HG03139 (cell line): ENCODE measurements around the gene ACTN4.

ENCODE experiments used
- ATAC-seq: cut with Tn5 transposase; IDR thresholded peaks from one replicate; pipeline ENCODE4 v1.9.1; 2021; ENCODE audit not compliant: unreplicated experiment

Gene ACTN4

DNA sequence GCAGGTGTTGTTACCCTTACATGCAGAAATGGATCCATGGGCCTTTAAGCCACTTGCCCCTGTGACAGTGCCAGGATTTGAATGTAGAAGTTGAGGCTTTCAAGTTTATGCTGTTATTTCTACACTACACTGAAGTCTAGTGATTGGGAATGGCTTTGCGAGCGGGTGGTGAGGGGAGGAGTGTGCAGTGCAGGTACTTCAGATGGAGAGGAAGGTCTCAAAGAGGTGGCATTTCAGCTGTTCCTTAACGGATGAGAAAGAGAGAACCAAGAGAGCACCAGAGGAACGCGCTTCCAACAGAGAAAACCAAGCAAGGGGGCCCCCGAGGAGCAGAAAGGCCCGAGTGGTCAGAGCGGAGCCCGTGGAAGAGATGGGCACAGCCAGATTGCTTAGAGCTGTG lies 13.3 kb downstream of the ACTN4 start:
- ATAC-seq, result no peak

- no peak for ATAC-seq
Observed at GRCh38 chr19:38661136-38661535, 13.7 kb downstream of the ACTN4 start.

- no peak for ATAC-seq
Observed at GRCh38 chr19:38661996-38662395, 14.5 kb downstream of the ACTN4 start.

DNA sequence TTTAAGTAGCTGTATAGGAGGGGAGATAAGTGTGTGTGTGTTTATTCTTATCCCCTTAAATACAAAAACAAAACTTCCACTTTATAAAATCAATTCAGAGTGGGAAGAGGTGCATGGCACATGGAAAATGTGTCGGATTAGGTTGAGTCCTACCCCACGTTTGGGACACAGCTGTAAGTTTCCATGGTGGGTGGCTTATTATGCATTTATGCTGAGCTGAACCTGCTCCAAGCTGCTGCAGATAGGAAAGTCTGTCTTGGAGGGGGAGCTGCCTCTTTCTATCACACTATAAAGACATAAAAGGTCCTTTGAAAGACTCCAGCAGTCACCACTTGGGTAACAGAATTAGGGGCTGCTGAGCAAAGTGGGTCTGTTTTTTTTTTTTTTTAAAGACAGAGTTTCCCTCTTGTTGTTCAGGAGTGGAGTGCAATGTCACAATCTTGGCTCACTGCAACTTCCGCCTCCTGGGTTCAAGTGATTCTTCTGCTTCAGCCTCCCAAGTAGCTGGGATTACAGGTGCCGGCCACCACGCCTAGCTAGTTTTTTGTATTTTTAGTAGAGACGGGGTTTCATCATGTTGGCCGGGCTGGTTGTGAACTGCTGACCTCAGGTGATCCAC lies 15.2 kb downstream of the ACTN4 start:
- no peak for ATAC-seq

GRCh38 chr19:38663156-38663651 lies 15.8 kb downstream of the ACTN4 start:
- ATAC-seq, result no peak

- no peak for ATAC-seq
Observed at GRCh38 chr19:38663957-38664502, 16.6 kb downstream of the ACTN4 start.

DNA sequence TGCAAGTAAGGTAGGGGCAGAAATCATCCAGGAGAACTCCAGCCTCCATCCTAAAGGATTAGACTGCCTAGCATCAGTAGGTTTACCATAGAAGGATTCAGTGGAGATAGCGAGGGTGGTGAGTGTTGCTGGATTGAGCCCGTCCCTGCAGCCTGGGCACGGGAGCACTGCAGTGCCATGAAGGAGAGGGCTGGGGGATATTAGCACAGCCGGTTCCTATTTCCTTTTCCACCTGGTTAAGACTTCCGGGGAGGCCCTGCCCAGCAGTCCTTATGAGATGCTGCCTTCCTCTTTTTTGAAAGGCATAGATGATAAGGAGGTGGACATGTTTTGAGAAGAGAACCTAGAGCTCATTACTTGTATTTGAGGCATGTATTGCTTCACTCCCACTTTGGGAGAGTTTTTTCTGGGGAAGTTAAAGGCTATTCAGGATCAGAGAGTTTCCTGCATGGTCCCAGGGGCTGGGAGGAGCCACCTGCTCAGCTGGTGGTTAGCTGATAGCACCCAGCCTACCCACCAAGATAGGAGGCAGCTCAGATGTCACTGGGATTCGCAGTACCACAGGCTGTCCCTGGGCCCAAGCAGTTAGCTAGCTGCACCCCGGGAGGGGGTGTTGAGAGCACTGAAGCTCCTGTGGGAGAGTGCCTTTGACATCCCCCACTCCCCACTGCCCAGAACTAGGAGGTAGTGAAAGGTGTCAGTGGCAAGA lies 17.2 kb downstream of the ACTN4 start:
- ATAC-seq, result no peak

GRCh38 chr19:38665219-38665931 lies 17.9 kb downstream of the ACTN4 start:
- no peak for ATAC-seq

GRCh38 chr19:38665950-38666662 lies 18.7 kb downstream of the ACTN4 start:
- no peak for ATAC-seq

DNA sequence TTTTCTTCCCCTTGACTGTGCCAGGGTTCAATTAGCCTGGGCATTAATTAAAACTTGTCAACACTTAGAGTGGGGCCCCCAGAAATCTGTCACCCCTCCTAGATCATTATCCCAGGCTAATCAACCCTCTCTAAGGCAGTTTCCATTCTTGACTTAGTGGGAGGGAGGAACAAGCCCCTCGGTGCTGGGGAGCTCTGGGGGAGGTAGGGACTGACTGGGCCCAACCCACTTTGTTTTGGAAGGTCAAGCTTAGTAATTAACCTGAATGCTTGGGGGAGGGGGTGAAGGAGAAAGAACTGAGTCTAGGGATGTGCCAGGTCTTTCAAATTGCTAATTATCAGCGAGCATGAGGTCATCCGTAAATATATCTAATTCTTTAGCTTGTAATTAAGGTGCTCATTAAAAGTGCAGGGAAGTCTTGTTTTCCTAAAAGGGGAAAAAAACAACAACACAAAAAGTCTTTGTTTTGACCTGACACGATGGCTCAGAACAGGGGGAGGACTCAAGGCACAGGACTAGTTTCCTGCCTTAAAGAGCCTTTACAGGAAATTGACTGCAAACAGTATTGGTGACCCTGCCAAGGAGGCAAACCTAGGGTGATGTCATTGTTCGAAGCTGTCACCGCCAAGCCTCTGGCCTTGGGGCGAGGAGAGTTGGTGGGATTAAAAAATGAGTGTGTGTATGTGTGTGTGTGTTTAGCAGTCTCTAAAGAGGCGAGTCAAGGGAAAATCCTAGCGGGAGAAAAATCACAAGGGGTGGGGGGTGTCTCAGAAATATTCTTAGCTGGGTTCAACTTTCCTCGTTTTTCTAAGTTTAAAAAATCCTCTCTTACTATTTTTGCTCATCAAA lies 19.4 kb downstream of the ACTN4 start:
- ATAC-seq, result no peak

DNA sequence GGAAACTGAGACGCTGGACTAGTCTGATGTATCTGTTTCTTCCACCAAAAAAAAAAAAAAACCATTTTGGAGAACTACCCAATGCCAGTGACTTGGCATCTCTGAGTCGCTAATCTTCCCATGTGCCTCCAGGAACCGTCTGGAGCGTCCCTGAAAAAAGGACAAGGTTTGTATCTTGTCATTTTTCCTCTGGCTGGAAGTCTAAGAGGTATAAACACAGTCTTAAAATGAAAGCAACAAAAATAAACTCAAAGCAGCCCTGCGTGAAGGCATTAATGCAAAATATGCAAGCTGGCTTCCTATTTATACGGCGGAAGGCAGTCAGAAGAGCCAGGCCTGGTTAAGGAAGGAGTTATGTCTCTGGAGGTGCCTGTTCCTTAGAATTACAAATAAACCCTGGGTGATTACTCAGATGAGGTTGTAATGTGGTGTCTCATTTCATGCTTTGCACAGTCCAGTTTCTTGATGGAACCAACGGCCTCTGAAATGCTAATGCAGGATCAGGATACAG lies 20.3 kb downstream of the ACTN4 start:
- no peak for ATAC-seq

DNA sequence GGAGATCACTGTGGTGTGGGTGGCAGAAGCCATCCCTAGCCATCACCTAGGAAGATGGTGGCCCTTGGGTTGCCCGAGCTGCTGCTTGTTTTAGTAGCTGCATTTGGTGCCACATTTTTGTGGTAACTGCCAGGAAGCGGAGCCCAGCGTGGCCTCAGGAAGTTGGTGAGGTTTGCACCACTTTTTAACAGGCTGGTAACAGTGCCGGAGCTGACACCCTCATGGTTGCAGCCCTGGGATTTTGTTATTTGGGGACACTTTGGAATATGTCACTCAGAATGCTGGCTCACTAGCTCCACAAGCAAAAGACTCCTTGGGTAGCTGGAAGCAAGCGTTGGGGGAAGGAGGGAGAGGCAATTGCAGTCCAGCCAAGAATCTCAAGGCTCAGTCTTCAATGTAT lies 22.1 kb downstream of the ACTN4 start:
- ATAC-seq, result no peak

DNA sequence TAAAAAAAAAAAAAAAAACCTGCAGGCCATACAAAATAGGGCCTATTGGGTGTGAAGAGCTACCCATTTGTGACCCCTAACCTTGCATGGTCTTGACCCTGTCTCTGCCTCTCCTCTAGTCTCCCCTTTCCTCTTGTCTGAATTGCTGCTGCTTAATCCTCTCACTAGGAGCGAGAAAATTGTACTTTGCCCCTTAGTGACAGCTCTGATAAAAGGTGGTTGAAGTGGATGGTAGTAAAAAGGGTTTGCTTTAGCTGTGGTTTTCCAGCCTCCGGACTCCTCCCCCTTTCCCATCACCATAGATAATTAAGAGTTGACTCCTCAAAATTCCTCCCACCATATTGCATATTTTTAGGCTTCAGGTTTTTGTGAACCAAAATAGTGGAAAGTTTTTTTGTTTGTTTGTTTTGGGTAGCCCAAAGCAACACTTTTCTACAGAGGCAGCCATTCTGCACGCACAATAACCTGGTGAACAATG lies 23.5 kb downstream of the ACTN4 start:
- ATAC-seq, result no peak

DNA sequence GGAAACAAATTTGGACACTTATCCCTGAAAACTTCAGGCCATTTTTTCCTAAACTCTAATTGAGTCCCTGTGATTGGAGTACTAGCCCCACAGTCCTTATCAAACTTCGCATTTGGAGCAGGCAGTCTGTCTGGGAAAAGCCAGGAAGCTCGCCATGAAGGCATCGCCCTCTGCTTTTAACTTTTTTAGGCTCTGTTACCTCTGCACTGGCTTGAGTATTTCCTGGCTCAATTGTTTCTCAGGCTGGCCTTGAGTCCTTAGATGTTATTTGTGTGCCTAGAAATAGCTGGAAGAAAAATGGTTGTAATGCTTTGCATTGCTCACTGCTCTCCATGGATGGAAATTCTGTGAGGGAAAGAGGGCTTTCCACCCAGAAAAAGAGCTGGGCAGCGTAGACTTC lies 24.2 kb downstream of the ACTN4 start:
- ATAC-seq, result no peak

- no peak for ATAC-seq
Observed at GRCh38 chr19:38673030-38673429, 25.6 kb downstream of the ACTN4 start.

- ATAC-seq, result no peak
Observed at GRCh38 chr19:38674388-38675171, 27.1 kb downstream of the ACTN4 start.

DNA sequence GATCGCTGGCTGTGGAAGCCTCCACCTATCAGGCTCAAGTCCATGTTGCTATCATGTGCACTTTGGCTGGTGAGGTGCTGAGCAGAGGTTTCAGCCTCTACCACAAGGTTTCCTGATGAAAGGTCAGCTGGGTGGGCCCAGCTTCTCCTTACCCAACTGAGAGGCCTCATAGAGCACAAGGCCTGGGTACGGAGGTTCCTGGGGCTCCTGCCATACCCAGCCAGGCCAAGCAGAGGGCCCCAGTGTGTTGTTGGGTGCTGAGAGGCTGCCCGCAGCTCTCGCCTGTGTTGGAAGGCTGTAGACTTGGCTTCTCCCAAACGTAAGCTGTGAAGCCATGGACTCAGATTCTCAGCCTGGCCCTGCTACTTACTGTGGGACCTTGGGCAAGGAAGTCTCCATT lies 28.2 kb downstream of the ACTN4 start:
- ATAC-seq, result no peak

DNA sequence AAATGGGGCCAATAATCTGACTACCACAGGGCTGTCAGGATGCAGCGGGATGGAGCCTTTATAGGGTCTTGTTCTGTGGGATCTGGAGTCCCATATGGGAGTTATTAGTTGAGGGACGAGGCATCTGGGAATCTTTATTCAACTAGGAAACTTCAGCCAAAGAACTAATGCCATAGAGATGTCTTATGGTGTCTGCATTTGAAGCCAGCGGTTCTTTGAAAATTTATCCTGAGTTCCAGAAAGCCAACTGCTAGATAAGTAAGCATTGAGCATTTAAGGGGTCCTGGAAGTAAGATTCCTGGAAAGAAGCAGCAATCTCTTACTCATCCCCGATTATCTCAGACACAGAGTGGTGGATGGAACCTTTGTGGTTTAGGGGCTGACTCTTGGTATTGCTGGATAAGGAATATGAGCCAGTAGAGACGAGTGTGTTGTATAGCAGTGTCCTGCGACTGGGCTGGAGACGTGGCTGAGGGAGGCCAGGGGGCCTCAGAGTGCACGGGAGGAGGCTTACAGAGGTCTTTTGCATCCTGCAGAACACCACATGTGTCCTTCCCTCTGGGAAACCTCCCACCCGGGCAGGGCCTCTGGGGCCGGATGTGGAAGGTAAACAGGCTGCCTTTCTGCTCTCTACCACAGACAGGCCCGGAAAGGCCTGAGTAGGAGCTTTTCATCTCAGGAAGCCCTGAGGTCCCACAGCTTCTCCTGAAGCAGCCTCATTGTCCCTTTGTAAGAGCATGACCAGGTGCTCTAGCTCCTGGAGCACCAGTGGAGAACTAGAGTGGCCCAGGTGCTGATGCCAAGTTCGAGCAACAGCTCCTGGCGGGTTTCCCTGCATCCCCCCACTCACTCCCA lies 28.8 kb downstream of the ACTN4 start:
- ATAC-seq, result no peak
